HEK293T (cell line): ENCODE measurements around the gene HLA-DQB1.
"Not testable (repeated sequence)": the region's sequence is repeated elsewhere in the genome, so short reads cannot be mapped to it uniquely, and the experiment has no call there.

Experiments
- CTCF ChIA-PET: fragments of 350-600 bp; formaldehyde crosslinking; extraction: SDS; loops from one replicate; lab custom pipeline; 2021; ENCODE audit warnings: antibody characterized with exemption, inconsistent platforms; lab: Yijun Ruan, JAX
- POLR2A ChIA-PET: fragments of 350-600 bp; formaldehyde crosslinking; extraction: SDS; loops from one replicate; lab custom pipeline; 2020; ENCODE audit warnings: antibody characterized with exemption, inconsistent platforms; lab: Yijun Ruan, JAX
- DNase-seq: peaks from one replicate; pipeline ENCODE4 v3.0.0; 2012; ENCODE audit warnings: mixed read lengths; ENCODE audit errors: extremely low spot score
- ARNT ChIP-seq: fragments of 450-650 bp; IDR thresholded peaks from 2 replicates; pipeline ENCODE4 v1.6.1; 2017; ENCODE audit warnings: mild to moderate bottlenecking
- BHLHE40 ChIP-seq: fragments of 450-650 bp; IDR thresholded peaks from 2 replicates; pipeline ENCODE4 v1.6.1; 2016; ENCODE audit warnings: mild to moderate bottlenecking, moderate library complexity, borderline replicate concordance
- CTBP1 ChIP-seq: fragments of 450-650 bp; IDR thresholded peaks from 2 replicates; pipeline ENCODE4 v1.6.1; 2016; ENCODE audit warnings: borderline replicate concordance
- ELF4 ChIP-seq: fragments of 450-650 bp; IDR thresholded peaks from 2 replicates; pipeline ENCODE4 v1.6.1; 2017; ENCODE audit warnings: antibody characterized with exemption
- FOXA1 ChIP-seq: fragments of 450-650 bp; IDR thresholded peaks from 2 replicates; pipeline ENCODE4 v1.6.1; 2016; ENCODE audit warnings: mild to moderate bottlenecking
- FOXK2 ChIP-seq: fragments of 450-650 bp; IDR thresholded peaks from 2 replicates; pipeline ENCODE4 v1.6.1; 2016; ENCODE audit warnings: mild to moderate bottlenecking
- FOXM1 ChIP-seq: fragments of 450-650 bp; IDR thresholded peaks from 2 replicates; pipeline ENCODE4 v1.6.1; 2017; ENCODE audit warnings: mild to moderate bottlenecking, borderline replicate concordance
- HDGF ChIP-seq: fragments of 450-650 bp; IDR thresholded peaks from 2 replicates; pipeline ENCODE4 v1.6.1; 2017; ENCODE audit warnings: antibody characterized with exemption, borderline replicate concordance
- L3MBTL2 ChIP-seq: fragments of 450-650 bp; conservative IDR thresholded peaks from 2 replicates; pipeline ENCODE4 v1.6.1; 2016; ENCODE audit warnings: mild to moderate bottlenecking
- LEF1 ChIP-seq: fragments of 450-650 bp; IDR thresholded peaks from 2 replicates; pipeline ENCODE4 v1.6.1; 2017; ENCODE audit warnings: mild to moderate bottlenecking, borderline replicate concordance
- NFRKB ChIP-seq: fragments of 450-650 bp; IDR thresholded peaks from 2 replicates; pipeline ENCODE4 v1.6.1; 2016; ENCODE audit warnings: mild to moderate bottlenecking, moderate library complexity
- SP1 ChIP-seq: fragments of 450-650 bp; IDR thresholded peaks from 2 replicates; pipeline ENCODE4 v1.6.1; 2017
- SUZ12 ChIP-seq: fragments of 450-650 bp; IDR thresholded peaks from 2 replicates; pipeline ENCODE4 v1.6.1; 2016; ENCODE audit warnings: mild to moderate bottlenecking
- TARDBP ChIP-seq: fragments of 450-650 bp; IDR thresholded peaks from 2 replicates; pipeline ENCODE4 v1.6.1; 2016
- ZNF384 ChIP-seq: fragments of 450-650 bp; IDR thresholded peaks from 2 replicates; pipeline ENCODE4 v1.6.1; 2016
- TF ChIP-seq, protein P1 (sequence below): fragments of 450-650 bp; IDR thresholded peaks from 2 replicates; pipeline ENCODE4 v1.6.1; 2016

HLA-DQB1 gene

DNA sequence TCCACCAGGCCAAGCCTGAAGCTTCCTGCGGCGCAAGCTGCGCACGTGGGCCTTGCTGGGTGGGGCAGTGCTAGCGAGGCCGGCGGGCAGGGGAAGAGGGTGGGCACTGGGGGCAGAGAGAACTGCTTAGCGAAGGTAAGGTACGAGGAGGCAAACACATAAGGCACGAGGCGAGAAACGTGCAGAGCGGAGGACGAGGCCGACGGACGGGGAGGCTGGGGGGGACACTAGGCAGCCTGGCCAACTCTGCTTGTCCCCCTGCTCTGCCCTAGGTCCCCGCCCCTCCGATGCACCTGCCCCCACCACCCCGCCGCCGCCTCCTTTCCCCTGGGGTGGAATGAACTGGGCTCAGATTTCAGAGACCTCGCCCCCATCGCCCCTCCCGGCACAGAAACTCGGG lies 2.1 kb downstream of the HLA-DQB1 start:
- TF ChIP-seq SP1, result no peak
- no peak for TF ChIP-seq FOXM1
- TF ChIP-seq LEF1, result no peak
- no peak for TF ChIP-seq BHLHE40
- TF ChIP-seq FOXK2, result no peak
- TF ChIP-seq HDGF, result no peak
- TF ChIP-seq L3MBTL2, result no peak
- TF ChIP-seq, protein P1, sequence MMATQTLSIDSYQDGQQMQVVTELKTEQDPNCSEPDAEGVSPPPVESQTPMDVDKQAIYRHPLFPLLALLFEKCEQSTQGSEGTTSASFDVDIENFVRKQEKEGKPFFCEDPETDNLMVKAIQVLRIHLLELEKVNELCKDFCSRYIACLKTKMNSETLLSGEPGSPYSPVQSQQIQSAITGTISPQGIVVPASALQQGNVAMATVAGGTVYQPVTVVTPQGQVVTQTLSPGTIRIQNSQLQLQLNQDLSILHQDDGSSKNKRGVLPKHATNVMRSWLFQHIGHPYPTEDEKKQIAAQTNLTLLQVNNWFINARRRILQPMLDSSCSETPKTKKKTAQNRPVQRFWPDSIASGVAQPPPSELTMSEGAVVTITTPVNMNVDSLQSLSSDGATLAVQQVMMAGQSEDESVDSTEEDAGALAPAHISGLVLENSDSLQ, result no peak
- TF ChIP-seq ARNT, result no peak
- TF ChIP-seq CTBP1, result no peak
- TF ChIP-seq SUZ12, result no peak
- TF ChIP-seq TARDBP, result no peak
- no peak for TF ChIP-seq FOXA1
- TF ChIP-seq ELF4, result no peak
- no peak for TF ChIP-seq NFRKB
- no peak for TF ChIP-seq ZNF384
- DNase-seq, result no peak
- POLR2A ChIA-PET, result no interaction called here
- CTCF ChIA-PET, result no interaction called here

DNA sequence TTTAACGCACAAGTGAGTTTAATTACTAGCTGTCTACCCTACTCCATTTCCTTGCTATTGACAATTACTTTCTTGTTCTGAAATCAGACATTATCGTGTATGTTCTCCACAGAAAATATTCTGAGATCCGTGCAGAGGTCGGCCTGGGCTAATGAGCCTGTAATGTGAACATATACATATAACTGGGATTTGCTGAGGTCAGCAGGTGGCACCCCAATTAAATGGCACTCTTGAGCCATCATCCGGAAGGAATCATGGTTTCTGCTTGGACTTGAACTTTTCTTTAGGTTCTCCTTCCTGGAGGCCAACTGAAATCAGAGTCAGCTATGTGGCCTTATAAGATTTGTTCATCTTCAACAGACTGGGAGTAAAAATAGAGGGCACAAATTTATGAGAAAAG lies 3.6 kb downstream of the HLA-DQB1 start:
- ChIA-PET CTCF (no interaction called here), POLR2A (no interaction called here)
- no peak for DNase-seq
- no peak for TF ChIP-seq SP1
- TF ChIP-seq FOXM1, result no peak
- TF ChIP-seq L3MBTL2, result no peak
- TF ChIP-seq ARNT, result no peak
- TF ChIP-seq FOXK2, result no peak
- no peak for TF ChIP-seq ELF4

- CTCF ChIA-PET, result no interaction called here
- DNase-seq, result no peak
- TF ChIP-seq, protein P1, result no peak
- TF ChIP-seq FOXM1 (no peak), TARDBP (no peak), SP1 (no peak), ELF4 (no peak), NFRKB (no peak), ARNT (no peak), FOXA1 (no peak), CTBP1 (no peak), ZNF384 (no peak), BHLHE40 (no peak), SUZ12 (no peak), L3MBTL2 (no peak), LEF1 (no peak), FOXK2 (no peak), HDGF (no peak)
- POLR2A ChIA-PET, result no interaction called here
Measured at GRCh38 chr6:32662099-32662498, 4.4 kb downstream of the HLA-DQB1 start.

- ChIA-PET CTCF (no interaction called here), POLR2A (interaction anchor here (1.0 kb wide), 1 partner anchor 235 kb away, joined by 3 read pairs; no protein-coding TSS in a partner anchor)
- no peak for DNase-seq
- no peak for TF ChIP-seq FOXA1
- no peak for TF ChIP-seq FOXM1
- TF ChIP-seq NFRKB, result no peak
- TF ChIP-seq ARNT, result no peak
- no peak for TF ChIP-seq LEF1
- no peak for TF ChIP-seq ELF4
- TF ChIP-seq BHLHE40, result no peak
- no peak for TF ChIP-seq HDGF
- no peak for TF ChIP-seq ZNF384
- TF ChIP-seq SP1, result no peak
- TF ChIP-seq TARDBP, result no peak
- TF ChIP-seq SUZ12, result no peak
- TF ChIP-seq, protein P1, result no peak
- TF ChIP-seq L3MBTL2, result no peak
- TF ChIP-seq FOXK2, result no peak
- no peak for TF ChIP-seq CTBP1
Measured at GRCh38 chr6:32659856-32660595, 6.4 kb downstream of the HLA-DQB1 start.

DNA sequence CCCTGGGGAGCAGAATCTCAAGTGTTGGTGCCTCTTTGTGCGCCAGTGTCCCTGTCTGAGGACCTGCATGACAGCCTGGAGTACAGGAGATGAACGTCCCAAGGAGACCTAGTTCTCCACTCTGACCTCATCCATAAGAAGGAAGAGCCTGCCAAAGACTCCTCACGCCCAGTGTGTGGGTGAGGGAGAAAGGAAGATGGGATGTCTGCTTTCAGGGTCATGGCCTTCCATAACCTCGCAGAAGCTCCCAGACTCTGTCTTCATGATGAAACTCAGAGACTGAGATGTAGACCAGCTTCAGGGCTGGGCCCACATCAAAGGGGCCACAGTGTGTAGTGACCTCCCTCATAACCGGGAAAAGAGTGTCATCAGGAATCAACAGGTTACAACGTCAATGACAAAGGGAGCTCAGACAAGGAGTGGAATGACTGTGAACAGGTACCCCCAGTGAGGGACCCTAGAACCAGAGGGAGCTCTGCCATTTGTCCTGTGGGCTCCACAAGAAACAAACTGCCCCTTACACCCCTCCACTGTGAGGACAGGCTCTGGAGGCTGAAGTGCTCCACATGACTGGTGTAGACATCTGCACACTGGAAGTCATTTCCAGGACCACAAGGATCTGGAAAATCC lies 8.1 kb downstream of the HLA-DQB1 start:
- ChIA-PET POLR2A (no interaction called here), CTCF (no interaction called here)
- no peak for TF ChIP-seq NFRKB
- TF ChIP-seq BHLHE40, result no peak
- no peak for TF ChIP-seq L3MBTL2
- no peak for TF ChIP-seq FOXA1
- no peak for TF ChIP-seq SUZ12
- TF ChIP-seq, protein P1, result no peak
- TF ChIP-seq ELF4, result no peak
- TF ChIP-seq FOXM1, result no peak
- TF ChIP-seq LEF1, result no peak
- no peak for TF ChIP-seq FOXK2
- TF ChIP-seq ZNF384, result no peak
- no peak for DNase-seq

- DNase-seq, CTCF ChIA-PET, POLR2A ChIA-PET: not testable (repeated sequence)
Measured at GRCh38 chr6:32657819-32658218, 8.6 kb downstream of the HLA-DQB1 start.

GRCh38 chr6:32657329-32657728 lies 9.1 kb downstream of the HLA-DQB1 start:
- DNase-seq, POLR2A ChIA-PET, CTCF ChIA-PET: not testable (repeated sequence)
